Measurements from ENCODE around the gene LCAT.

LCAT gene

GRCh38 chr16:67909056-67909742, 34.7 kb downstream of the LCAT start:
- DNase-seq (ENCODE audit: low read depth) = no peak

DNA sequence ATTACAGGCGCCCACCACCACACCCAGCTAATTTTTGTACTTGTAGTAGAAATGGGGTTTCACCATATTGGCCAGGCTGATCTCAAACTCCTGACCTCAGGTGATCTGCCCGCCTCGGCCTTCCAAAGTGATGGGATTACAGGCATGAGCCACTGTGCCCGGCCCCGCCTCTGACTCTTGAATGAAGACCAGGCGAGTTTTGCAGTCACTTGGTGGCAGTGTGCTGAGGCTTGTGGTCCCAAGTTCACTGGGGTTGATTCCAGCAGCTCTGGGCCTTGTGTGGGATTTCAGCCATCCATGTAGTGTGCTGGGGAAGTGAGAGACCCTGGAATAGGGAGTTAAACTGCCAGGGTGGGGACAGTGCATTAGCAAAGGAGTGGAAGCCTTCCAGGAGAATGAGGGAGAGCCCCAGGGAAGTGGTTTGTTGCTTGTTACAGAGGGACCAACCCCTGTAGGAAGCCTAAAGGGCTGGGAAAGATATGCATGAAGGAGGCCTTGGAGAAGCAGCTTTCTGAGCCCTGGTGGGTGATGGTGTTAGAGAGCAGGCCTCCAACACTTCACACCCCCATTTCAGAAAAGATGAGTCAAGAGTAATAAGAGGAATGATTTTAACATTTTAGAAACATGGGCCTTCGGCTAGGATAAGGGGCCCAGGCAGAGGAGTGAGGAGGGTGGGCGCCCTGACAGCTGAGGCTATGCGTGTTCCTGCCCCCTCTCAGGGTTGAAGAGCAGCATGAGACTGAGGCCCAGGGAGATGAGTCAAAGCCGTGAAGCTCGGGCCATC, 36.3 kb downstream of the LCAT start:
- no peak for DNase-seq (ENCODE audit: low read depth)

GRCh38 chr16:67902831-67903230, 41.1 kb downstream of the LCAT start:
- DNase-seq (ENCODE audit: low read depth) = no peak

DNA sequence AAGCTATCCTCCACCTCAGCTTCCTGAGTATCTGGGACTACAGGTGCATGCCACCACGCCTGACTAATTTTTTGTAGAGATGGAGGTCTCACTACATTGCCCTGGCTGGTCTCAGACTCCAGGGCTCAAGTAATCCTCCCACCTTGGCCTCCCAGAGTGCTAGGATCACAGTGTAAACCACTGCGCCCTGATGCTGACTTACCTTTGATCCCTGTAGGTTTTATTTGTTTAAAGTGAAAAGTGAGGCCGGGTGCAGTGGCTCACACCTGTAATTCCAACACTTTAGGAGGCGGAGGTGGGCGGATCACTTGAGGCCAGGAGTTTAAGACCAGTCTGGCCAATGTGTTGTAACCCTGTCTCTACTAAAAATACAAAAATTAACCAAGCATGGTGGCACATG, 42.2 kb downstream of the LCAT start:
- DNase-seq (ENCODE audit: low read depth) = no peak

DNA sequence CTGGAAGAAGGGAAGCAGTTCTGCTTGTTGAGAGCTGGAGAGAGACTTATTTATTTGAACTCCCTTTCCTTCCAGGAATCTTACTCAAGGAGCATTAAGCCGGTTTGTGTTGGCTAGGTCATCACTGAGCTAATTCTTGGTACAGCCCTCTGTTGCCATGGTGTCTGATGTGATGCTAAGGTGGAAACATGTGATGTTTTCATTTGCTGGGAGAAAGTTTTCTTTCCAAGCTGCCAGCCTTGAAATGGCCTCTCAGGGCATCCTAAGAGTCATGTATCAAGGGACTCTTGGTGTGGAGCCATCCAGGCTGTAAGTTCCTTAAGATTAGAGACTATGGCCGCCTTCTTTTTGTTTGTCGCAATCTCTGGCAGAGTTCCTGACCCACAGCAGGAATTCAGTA, 46.7 kb downstream of the LCAT start:
- DNase-seq (ENCODE audit: low read depth) = peak; percentile 29

- DNase-seq (ENCODE audit: low read depth) = no peak
Measured at GRCh38 chr16:67893743-67894399, 50.0 kb downstream of the LCAT start.

GRCh38 chr16:67892899-67893742, 50.8 kb downstream of the LCAT start, which contains the start of gene PSKH1:
Gene PSKH1, plus strand, starts transcription at chr16:67893254. Its CDS starts 15,496 bp downstream, at chr16:67908750.
- DNase-seq (ENCODE audit: low read depth) = peak; percentile 92

- no peak for DNase-seq (ENCODE audit: low read depth)
Measured at GRCh38 chr16:67892375-67892774, 51.5 kb downstream of the LCAT start.
